Measurements from ENCODE around the gene GAK. TPM values are rescaled to one million over a fixed set of nuclear protein-coding genes. Genes with fewer than 3 reads are reported as not detected.

Gene GAK
- total RNA-seq, 1 donor from 2014 or later = 86.9 TPM

- Histone ChIP-seq H3K9ac (ENCODE audit: low read length) (no peak overlapping the region), H3K4me2 (ENCODE audit: low read length) (no peak overlapping the region), H4K20me1 (ENCODE audit: insufficient read depth, low read length) (peaks cover 17% of the 10 kb centered on the region), H3K36me3 (ENCODE audit: insufficient read depth, low read length) (no peaks in the 10 kb centered on the region), H3K4me1 (ENCODE audit: insufficient read depth, low read length) (no peaks in the 10 kb centered on the region), H3K27ac (ENCODE audit: low read depth, low read length) (no peak overlapping the region), H3K79me2 (ENCODE audit: insufficient read depth, low read length) (no peaks in the 10 kb centered on the region), H3K27me3 (ENCODE audit: insufficient read depth, low read length) (no peaks in the 10 kb centered on the region), H2AFZ (ENCODE audit: low read depth, low read length) (no peak overlapping the region), H3K4me3 (ENCODE audit: insufficient read depth, low read depth, low read length) (no peak overlapping the region), H3K9me3 (ENCODE audit: insufficient read depth, low read depth, low read length) (no peaks in the 10 kb centered on the region)
- H3K36me3 Mint-ChIP-seq (ENCODE audit: low read depth, unreplicated experiment) = peaks cover 5% of the 10 kb centered on the region
- H3K4me3 Mint-ChIP-seq (ENCODE audit: unreplicated experiment) = no peak overlapping the region
- H3K4me1 Mint-ChIP-seq (ENCODE audit: low read depth, unreplicated experiment) = no peaks in the 10 kb centered on the region
- no peaks in the 10 kb centered on the region for H3K9me3 Mint-ChIP-seq (ENCODE audit: unreplicated experiment)
- no peaks in the 10 kb centered on the region for H3K27me3 Mint-ChIP-seq (ENCODE audit: low read depth, unreplicated experiment)
- H3K27ac Mint-ChIP-seq (ENCODE audit: unreplicated experiment) = no peak overlapping the region
- FAIRE-seq (no peak), DNase-seq (ENCODE audit: low read depth) (no peak)
- TF ChIP-seq EZH2 (IDR thresholded peaks at IDR 0.05; ENCODE audit: insufficient read depth, low read length) (no peak), CTCF (IDR thresholded peaks at IDR 0.05; ENCODE audit: insufficient read depth, low read depth, low read length) (no peak)
Measured at GRCh38 chr4:965766-966134, 33.6 kb upstream of the GAK start.

GRCh38 chr4:965048-965765 is 33.1 kb upstream of the GAK start:
- FAIRE-seq = no peak
- Histone ChIP-seq H3K4me3 (ENCODE audit: insufficient read depth, low read depth, low read length) (no peak overlapping the region), H4K20me1 (ENCODE audit: insufficient read depth, low read length) (peaks cover 12% of the 10 kb centered on the region), H3K27me3 (ENCODE audit: insufficient read depth, low read length) (no peaks in the 10 kb centered on the region), H3K4me2 (ENCODE audit: low read length) (no peak overlapping the region), H3K9ac (ENCODE audit: low read length) (no peak overlapping the region), H3K4me1 (ENCODE audit: insufficient read depth, low read length) (no peaks in the 10 kb centered on the region), H3K79me2 (ENCODE audit: insufficient read depth, low read length) (no peaks in the 10 kb centered on the region), H2AFZ (ENCODE audit: low read depth, low read length) (no peak overlapping the region), H3K27ac (ENCODE audit: low read depth, low read length) (no peak overlapping the region), H3K36me3 (ENCODE audit: insufficient read depth, low read length) (no peaks in the 10 kb centered on the region), H3K9me3 (ENCODE audit: insufficient read depth, low read depth, low read length) (no peaks in the 10 kb centered on the region)
- no peak for TF ChIP-seq EZH2 (IDR thresholded peaks at IDR 0.05; ENCODE audit: insufficient read depth, low read length)
- Mint-ChIP-seq H3K4me1 (ENCODE audit: low read depth, unreplicated experiment) (no peaks in the 10 kb centered on the region), H3K27me3 (ENCODE audit: low read depth, unreplicated experiment) (no peaks in the 10 kb centered on the region), H3K27ac (ENCODE audit: unreplicated experiment) (no peak overlapping the region), H3K4me3 (ENCODE audit: unreplicated experiment) (no peak overlapping the region), H3K36me3 (ENCODE audit: low read depth, unreplicated experiment) (peaks cover 2% of the 10 kb centered on the region), H3K9me3 (ENCODE audit: unreplicated experiment) (no peaks in the 10 kb centered on the region)
- no peak for DNase-seq (ENCODE audit: low read depth)

GRCh38 chr4:964346-965025 is 32.4 kb upstream of the GAK start:
- Mint-ChIP-seq H3K27ac (ENCODE audit: unreplicated experiment) (no peak overlapping the region), H3K9me3 (ENCODE audit: unreplicated experiment) (no peaks in the 10 kb centered on the region), H3K4me1 (ENCODE audit: low read depth, unreplicated experiment) (no peaks in the 10 kb centered on the region), H3K4me3 (ENCODE audit: unreplicated experiment) (no peak overlapping the region), H3K36me3 (ENCODE audit: low read depth, unreplicated experiment) (peaks cover 2% of the 10 kb centered on the region), H3K27me3 (ENCODE audit: low read depth, unreplicated experiment) (no peaks in the 10 kb centered on the region)
- Histone ChIP-seq H3K27ac (ENCODE audit: low read depth, low read length) (no peak overlapping the region), H3K9me3 (ENCODE audit: insufficient read depth, low read depth, low read length) (no peaks in the 10 kb centered on the region), H3K79me2 (ENCODE audit: insufficient read depth, low read length) (no peaks in the 10 kb centered on the region), H3K27me3 (ENCODE audit: insufficient read depth, low read length) (no peaks in the 10 kb centered on the region), H4K20me1 (ENCODE audit: insufficient read depth, low read length) (peaks cover 11% of the 10 kb centered on the region), H2AFZ (ENCODE audit: low read depth, low read length) (no peak overlapping the region), H3K36me3 (ENCODE audit: insufficient read depth, low read length) (no peaks in the 10 kb centered on the region), H3K9ac (ENCODE audit: low read length) (no peak overlapping the region), H3K4me2 (ENCODE audit: low read length) (no peak overlapping the region), H3K4me1 (ENCODE audit: insufficient read depth, low read length) (no peaks in the 10 kb centered on the region), H3K4me3 (ENCODE audit: insufficient read depth, low read depth, low read length) (no peak overlapping the region)
- FAIRE-seq (no peak), DNase-seq (ENCODE audit: low read depth) (no peak)
- no peak for TF ChIP-seq CTCF (IDR thresholded peaks at IDR 0.05; ENCODE audit: insufficient read depth, low read depth, low read length)
- TF ChIP-seq EZH2 (IDR thresholded peaks at IDR 0.05; ENCODE audit: insufficient read depth, low read length) = no peak

Measured in astrocyte (in vitro differentiated cells and primary cell).